Brain microvascular endothelial cell (primary cell): ENCODE data around the gene HJURP.

Experiments used
- DNase-seq: peaks from one replicate; pipeline ENCODE4 v3.0.0-alpha.2; 2020
- H3K27ac ChIP-seq: fragments of 250-450 bp; sonication (Bioruptor Pico); 2 replicates; pipeline ENCODE4 v1.5.1; 2020; ENCODE audit warnings: mild to moderate bottlenecking, moderate library complexity
- H3K27me3 ChIP-seq: fragments of 250-450 bp; sonication (Bioruptor Pico); replicated peaks from 2 replicates; pipeline ENCODE4 v1.5.1; 2020; ENCODE audit warnings: mild to moderate bottlenecking
- H3K36me3 ChIP-seq: fragments of 250-450 bp; sonication (Bioruptor Pico); replicated peaks from 2 replicates; pipeline ENCODE4 v1.5.1; 2020; ENCODE audit warnings: mild to moderate bottlenecking
- H3K4me3 ChIP-seq: 2 replicates; pipeline ENCODE4 v1.5.1; 2011; ENCODE audit warnings: low read depth, mild to moderate bottlenecking, control low read depth, low read length, moderate library complexity
- CTCF ChIP-seq: IDR thresholded peaks from 2 replicates; pipeline ENCODE4 v1.5.1; 2011; ENCODE audit warnings: low read depth, mild to moderate bottlenecking, moderate library complexity, low read length, control low read depth, inconsistent platforms; ENCODE audit errors: missing control alignments
- in situ Hi-C: cut with HindIII; loops from 2 replicates; pipeline ENCODE4 v1.10.0; 2017; ENCODE audit warnings: low sequenced_read_pairs, low pct_ligation_motif_present

HJURP gene

DNA sequence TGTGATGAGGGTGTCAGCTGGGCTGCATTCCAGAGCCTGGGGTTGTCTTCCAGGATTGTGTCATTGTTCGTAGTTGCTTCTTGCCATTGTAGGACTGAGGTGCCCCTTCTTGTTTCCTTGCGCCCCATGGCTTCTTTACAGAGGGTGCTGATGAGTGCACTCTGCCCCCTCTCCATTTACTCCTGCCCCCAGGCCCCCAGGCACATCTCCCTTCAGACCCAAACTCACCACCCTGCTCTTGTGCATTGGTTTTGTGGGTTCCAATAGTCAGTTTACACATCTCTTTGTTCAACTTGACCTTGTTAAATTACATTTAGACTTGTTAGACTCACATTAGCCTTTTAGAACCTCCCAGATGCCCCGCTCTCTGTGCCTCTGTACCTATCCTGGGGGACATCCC lies 33.1 kb downstream of the HJURP start:
- in situ Hi-C loops = no loop called here
- no peak for TF ChIP-seq CTCF
- H3K4me3 ChIP-seq = no peak overlapping the region
- H3K36me3 ChIP-seq = no peaks in the 10 kb centered on the region
- no peaks in the 10 kb centered on the region for H3K27me3 ChIP-seq
- H3K27ac ChIP-seq = no peak overlapping the region
- DNase-seq = no peak

GRCh38 chr2:233820774-233821105 lies 33.6 kb downstream of the HJURP start:
- no peak for DNase-seq
- in situ Hi-C loops = no loop called here
- no peaks in the 10 kb centered on the region for H3K27me3 ChIP-seq
- TF ChIP-seq CTCF = no peak
- no peak overlapping the region for H3K4me3 ChIP-seq
- H3K27ac ChIP-seq = no peak overlapping the region
- H3K36me3 ChIP-seq = no peaks in the 10 kb centered on the region

- Histone ChIP-seq H3K27ac (no peak overlapping the region), H3K27me3 (no peaks in the 10 kb centered on the region), H3K36me3 (no peaks in the 10 kb centered on the region), H3K4me3 (no peak overlapping the region)
- no peak for DNase-seq
- in situ Hi-C loops = no loop called here
- no peak for TF ChIP-seq CTCF
Measured at GRCh38 chr2:233819884-233820773, 34.2 kb downstream of the HJURP start.

DNA sequence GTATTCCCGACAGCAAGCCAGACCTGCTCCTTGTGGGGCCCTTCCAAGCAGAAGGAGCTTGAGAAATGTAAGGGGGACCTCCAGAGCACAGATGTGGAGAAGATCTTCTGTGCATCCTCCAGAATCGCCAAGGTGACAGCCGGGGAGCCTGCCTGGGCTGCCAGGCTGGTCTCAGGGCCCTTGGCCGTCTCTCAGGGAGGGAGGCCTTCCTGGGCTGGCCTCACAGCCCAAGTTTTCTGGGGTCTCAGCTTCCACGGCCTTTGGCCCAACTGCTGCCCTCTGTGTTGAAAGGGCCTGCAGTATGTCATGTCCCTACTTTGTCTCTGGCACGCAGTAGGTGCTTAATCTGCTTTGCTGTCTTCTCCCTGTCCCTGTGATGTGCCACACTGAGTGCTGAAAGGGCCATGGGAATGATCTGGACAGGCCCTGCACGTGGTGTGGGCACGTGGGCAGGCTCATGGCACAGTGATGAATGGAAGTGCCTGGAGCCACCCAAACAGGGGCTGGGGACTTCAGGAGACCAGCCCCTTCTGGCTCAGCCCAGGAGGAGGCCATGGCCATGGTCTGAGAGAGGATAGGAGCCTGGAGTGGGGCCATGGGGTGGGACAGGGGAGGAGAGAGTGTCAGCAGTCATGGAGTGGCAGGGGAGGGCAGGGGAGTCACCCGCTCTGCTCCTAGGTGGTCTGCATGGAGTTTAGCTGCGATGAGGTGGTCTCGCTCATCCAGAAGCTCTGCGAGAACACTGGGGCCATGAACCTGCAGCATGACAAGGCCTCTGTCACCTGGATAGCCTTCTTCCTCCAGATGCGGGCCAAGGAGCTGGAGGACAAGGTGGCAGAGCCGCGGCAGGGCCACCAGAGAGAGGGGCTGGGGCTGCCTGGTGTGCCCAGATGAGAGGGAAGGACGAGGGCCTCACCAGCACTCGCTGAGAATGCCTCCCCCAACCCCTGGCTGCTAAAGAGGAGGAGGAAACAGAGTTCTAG lies 35.4 kb downstream of the HJURP start:
- DNase-seq = no peak
- Histone ChIP-seq H3K27me3 (no peaks in the 10 kb centered on the region), H3K27ac (no peak overlapping the region), H3K36me3 (no peaks in the 10 kb centered on the region), H3K4me3 (no peak overlapping the region)
- in situ Hi-C loops = no loop called here
- TF ChIP-seq CTCF = no peak

DNA sequence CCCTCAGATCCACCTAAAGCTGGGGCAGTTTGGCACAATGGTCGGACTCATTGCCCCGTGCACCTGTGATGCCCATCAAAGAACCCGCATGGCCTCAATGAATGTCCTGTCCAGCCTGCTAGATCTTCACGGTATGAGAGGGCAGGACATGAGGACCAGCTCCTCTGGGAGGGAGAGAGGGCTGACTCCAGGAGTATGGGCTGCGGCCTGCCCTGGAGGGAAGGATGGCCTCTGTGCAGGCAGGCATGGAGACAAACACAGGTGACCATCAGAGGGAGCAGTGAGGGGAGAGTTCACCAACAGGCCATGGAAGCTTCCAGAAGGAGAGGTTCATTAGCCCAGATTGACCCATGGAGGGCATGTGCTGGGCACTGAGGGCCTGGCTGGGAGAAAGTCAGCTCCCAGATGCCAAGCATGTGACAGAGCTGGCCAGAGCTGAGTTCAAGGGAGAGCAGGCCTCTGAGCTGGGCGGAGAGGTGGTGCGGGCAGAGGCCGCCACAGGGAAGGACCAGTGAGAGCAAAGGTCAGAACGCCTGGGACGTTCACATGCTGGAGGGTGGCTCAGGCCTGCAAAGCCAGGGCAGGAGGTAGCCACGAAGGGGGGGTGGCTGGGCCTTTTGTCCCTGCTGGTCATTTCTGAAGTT lies 36.2 kb downstream of the HJURP start:
- no peak overlapping the region for H3K4me3 ChIP-seq
- in situ Hi-C loops = no loop called here

More for the DNA sequence above, 36.2 kb downstream of the HJURP start:
- no peak for TF ChIP-seq CTCF
- H3K27me3 ChIP-seq = no peaks in the 10 kb centered on the region
- no peak overlapping the region for H3K27ac ChIP-seq
- no peak for DNase-seq
- no peaks in the 10 kb centered on the region for H3K36me3 ChIP-seq
